H9 (cell line): ENCODE results near the gene BMPER. TPM values are rescaled to one million over a fixed set of nuclear protein-coding genes. Genes with fewer than 3 reads are reported as not detected.

ENCODE experiments used
- DNase-seq: peaks from one replicate; pipeline ENCODE4 v3.0.0-alpha.2; 2017
- H2AFZ ChIP-seq: one replicate; pipeline ENCODE4 v1.6.1; 2013; ENCODE audit warnings: mild to moderate bottlenecking, low read length, control low read depth, moderate library complexity
- H2AK5ac ChIP-seq: 2 replicates; pipeline ENCODE4 v1.6.1; 2013; ENCODE audit warnings: low read length, control low read depth, mixed read lengths; ENCODE audit not compliant: insufficient read length
- H2BK120ac ChIP-seq: one replicate; pipeline ENCODE4 v1.6.1; 2013; ENCODE audit warnings: low read depth, mild to moderate bottlenecking, low read length, control low read depth, inconsistent platforms; ENCODE audit not compliant: poor library complexity, severe bottlenecking
- H2BK12ac ChIP-seq: 2 replicates; pipeline ENCODE4 v1.6.1; 2013; ENCODE audit warnings: low read length, control low read depth, mixed read lengths, low read depth; ENCODE audit not compliant: insufficient read length
- H2BK15ac ChIP-seq: 2 replicates; pipeline ENCODE4 v1.6.1; 2013; ENCODE audit warnings: low read depth, low read length, control low read depth
- H2BK20ac ChIP-seq: one replicate; pipeline ENCODE4 v1.6.1; 2013; ENCODE audit warnings: low read depth, mild to moderate bottlenecking, low read length, control low read depth, inconsistent platforms; ENCODE audit not compliant: poor library complexity, severe bottlenecking
- H2BK5ac ChIP-seq: 2 replicates; pipeline ENCODE4 v1.6.1; 2013; ENCODE audit warnings: low read length, control low read depth, mixed read lengths; ENCODE audit not compliant: insufficient read length
- H3K14ac ChIP-seq: 2 replicates; pipeline ENCODE4 v1.6.1; 2013; ENCODE audit warnings: low read length, control low read depth; ENCODE audit not compliant: insufficient read depth
- H3K18ac ChIP-seq: 2 replicates; pipeline ENCODE4 v1.6.1; 2013; ENCODE audit warnings: low read depth, mild to moderate bottlenecking, mixed read lengths, low read length, control low read depth; ENCODE audit not compliant: insufficient read length
- H3K23ac ChIP-seq: 2 replicates; pipeline ENCODE4 v1.6.1; 2013; ENCODE audit warnings: low read length, control low read depth, mixed read lengths, low read depth; ENCODE audit not compliant: insufficient read length
- H3K23me2 ChIP-seq: 2 replicates; pipeline ENCODE4 v1.6.1; 2013; ENCODE audit warnings: low read depth, mild to moderate bottlenecking, mixed read lengths, low read length, control low read depth; ENCODE audit not compliant: insufficient read length, poor library complexity, severe bottlenecking
- H3K27ac ChIP-seq: 2 replicates; pipeline ENCODE4 v1.5.1; 2013; ENCODE audit warnings: low read length, control low read depth, mixed read lengths, low read depth; ENCODE audit not compliant: insufficient read length
- H3K27me3 ChIP-seq: 2 replicates; pipeline ENCODE4 v1.6.1; 2013; ENCODE audit warnings: low read length, control low read depth, inconsistent platforms; ENCODE audit not compliant: insufficient read depth
- H3K4ac ChIP-seq: 2 replicates; pipeline ENCODE4 v1.6.1; 2013; ENCODE audit warnings: low read depth, mild to moderate bottlenecking, control low read depth, inconsistent platforms, low read length, moderate library complexity
- H3K4me1 ChIP-seq: 2 replicates; pipeline ENCODE4 v1.6.1; 2013; ENCODE audit warnings: low read length, control low read depth, inconsistent platforms; ENCODE audit not compliant: insufficient read depth
- H3K4me2 ChIP-seq: 2 replicates; pipeline ENCODE4 v1.6.1; 2013; ENCODE audit warnings: low read length, control low read depth, mixed read lengths; ENCODE audit not compliant: insufficient read length, insufficient read depth
- H3K56ac ChIP-seq: 2 replicates; pipeline ENCODE4 v1.6.1; 2013; ENCODE audit warnings: low read depth, mild to moderate bottlenecking, mixed read lengths, low read length, control low read depth; ENCODE audit not compliant: insufficient read length
- H3K79me1 ChIP-seq: 2 replicates; pipeline ENCODE4 v1.6.1; 2013; ENCODE audit warnings: low read depth, mild to moderate bottlenecking, moderate library complexity, low read length, control low read depth, inconsistent platforms; ENCODE audit not compliant: insufficient read depth, poor library complexity, severe bottlenecking
- H3K79me2 ChIP-seq: 2 replicates; pipeline ENCODE4 v1.6.1; 2013; ENCODE audit warnings: low read length, control low read depth, inconsistent platforms; ENCODE audit not compliant: insufficient read depth
- H3K9ac ChIP-seq: 2 replicates; pipeline ENCODE4 v1.6.1; 2013; ENCODE audit warnings: low read length, control low read depth, mixed read lengths; ENCODE audit not compliant: insufficient read length; ENCODE audit errors: extremely low read depth
- H3K9me3 ChIP-seq: one replicate; pipeline ENCODE4 v1.6.1; 2013; ENCODE audit warnings: low read depth, low read length, inconsistent platforms; ENCODE audit not compliant: control insufficient read depth
- H3T11ph ChIP-seq: one replicate; pipeline ENCODE4 v1.6.1; 2013; ENCODE audit warnings: mild to moderate bottlenecking, low read length, control low read depth, inconsistent platforms
- H4K20me1 ChIP-seq: one replicate; pipeline ENCODE4 v1.6.1; 2013; ENCODE audit not compliant: control insufficient read depth, insufficient read length, insufficient read depth
- H4K5ac ChIP-seq: 2 replicates; pipeline ENCODE4 v1.6.1; 2013; ENCODE audit warnings: low read depth, mild to moderate bottlenecking, mixed read lengths, low read length, control low read depth; ENCODE audit not compliant: insufficient read length
- H4K8ac ChIP-seq: replicated peaks from 2 replicates; pipeline ENCODE4 v1.6.1; 2013; ENCODE audit warnings: low read length, control low read depth, mixed read lengths, low read depth; ENCODE audit not compliant: insufficient read length
- H4K91ac ChIP-seq: 2 replicates; pipeline ENCODE4 v1.6.1; 2013; ENCODE audit warnings: low read depth, mild to moderate bottlenecking, moderate library complexity, mixed read lengths, low read length, control low read depth; ENCODE audit not compliant: insufficient read length
- H3K27ac Mint-ChIP-seq, 3 experiments: 2 replicates in 2 of 3; 3 replicates in 1 of 3; pipeline ENCODE4 v1.8.0; 2020 to 2021; ENCODE audit warnings: mixed read lengths in 3 of 3, mild to moderate bottlenecking in 1 of 3, moderate library complexity in 1 of 3
- H3K27me3 Mint-ChIP-seq: 2 replicates; pipeline ENCODE4 v1.8.0; 2021; ENCODE audit warnings: low read depth, mild to moderate bottlenecking, moderate library complexity, mixed read lengths
- H3K36me3 Mint-ChIP-seq, 3 experiments: 2 replicates in 2 of 3; 3 replicates in 1 of 3; pipeline ENCODE4 v1.8.0; 2020 to 2021; ENCODE audit warnings: low read depth in 3 of 3, mixed read lengths in 3 of 3; ENCODE audit not compliant: insufficient read depth in 1 of 3
- H3K4me1 Mint-ChIP-seq, 2 experiments: 2 replicates each; pipeline ENCODE4 v1.8.0; 2020; ENCODE audit warnings: mixed read lengths in 2 of 2
- H3K4me3 Mint-ChIP-seq, 2 experiments: 2 replicates in 1 of 2; 3 replicates in 1 of 2; pipeline ENCODE4 v1.8.0; 2020 to 2021; ENCODE audit warnings: mild to moderate bottlenecking in 2 of 2, mixed read lengths in 2 of 2, moderate library complexity in 1 of 2
- H3K9me3 Mint-ChIP-seq, 2 experiments: 2 replicates in 1 of 2; 3 replicates in 1 of 2; pipeline ENCODE4 v1.8.0; 2020; ENCODE audit warnings: mild to moderate bottlenecking in 2 of 2, mixed read lengths in 2 of 2, moderate library complexity in 1 of 2
- WGBS: extraction: QIAGEN DNeasy Blood & Tissue Kit; methylation state at CpG from one replicate; pipeline ENCODE4 v1.1.7; 2013; ENCODE audit warnings: missing lambda C conversion rate, low lambda C conversion rate, mixed read lengths; ENCODE audit not compliant: insufficient read length; ENCODE audit errors: extremely low coverage; 5-methylcytosine and 5-hydroxymethylcytosine counted together
- total RNA-seq: library from RNA; stranded (reverse); gene quantifications from 2 replicates; pipeline ENCODE4 v1.2.1, GENCODE V29; 2021
- TF ChIP-seq, protein P1 (sequence below): fragments of 200-600 bp; sonication (generic); conservative IDR thresholded peaks from 3 replicates; pipeline ENCODE4 v1.8.0; 2021; ENCODE audit warnings: antibody characterized with exemption, mild to moderate bottlenecking

Gene BMPER
- total RNA-seq, 1 experiment from 2014 or later, result 0.20 TPM

DNA sequence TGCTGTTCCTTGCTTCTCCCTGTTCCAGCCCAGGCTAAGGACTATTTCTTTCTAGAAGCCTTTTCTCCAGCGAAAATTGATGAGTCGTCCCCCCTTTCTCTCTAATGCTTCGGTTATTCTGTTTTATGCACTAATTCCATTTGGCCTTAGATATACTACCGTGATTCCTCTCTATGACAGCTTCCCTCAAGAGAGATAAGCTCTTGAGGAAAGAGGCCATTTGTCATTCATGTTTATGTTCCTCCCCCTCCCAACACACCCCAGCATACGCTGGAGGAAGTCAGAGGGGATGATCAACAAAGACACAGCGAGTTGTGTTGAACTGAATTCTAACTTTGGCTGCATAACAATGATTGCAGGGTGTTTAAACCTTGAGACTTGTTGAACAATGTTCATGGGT lies 198.8 kb downstream of the BMPER start:
- WGBS, result no CpG with 5 or more reads among the region's 6 CpGs
- H3K18ac ChIP-seq, result no peak overlapping the region
- no peaks in the 10 kb centered on the region for H3K23me2 ChIP-seq
- peaks cover 0 to 1% (median 0%) of the 10 kb centered on the region in 3 experiments; a peak in 1 of 7 replicates for H3K36me3 Mint-ChIP-seq
- H3K9ac ChIP-seq, result no peak overlapping the region
- H4K91ac ChIP-seq, result no peak overlapping the region
- no peaks in the 10 kb centered on the region for H3K79me2 ChIP-seq
- no peak overlapping the region for H2AFZ ChIP-seq
- H3K9me3 ChIP-seq, result no peaks in the 10 kb centered on the region
- no peak overlapping the region; a peak in 1 of 7 replicates for H3K27ac Mint-ChIP-seq
- no peak overlapping the region for H4K5ac ChIP-seq
- H2BK20ac ChIP-seq, result no peak overlapping the region
- no peak overlapping the region for H3K23ac ChIP-seq
- H3K4me1 ChIP-seq, result peaks cover 3% of the 10 kb centered on the region; the same call in 1 of the 2 replicates
- H3K4me3 Mint-ChIP-seq, result no peak overlapping the region
- no peak overlapping the region for H4K8ac ChIP-seq
- no peak overlapping the region for H2BK120ac ChIP-seq
- no peak overlapping the region for H3K56ac ChIP-seq
- no peak overlapping the region for H3K27ac ChIP-seq
- H2BK15ac ChIP-seq, result no peak overlapping the region
- TF ChIP-seq, protein P1, sequence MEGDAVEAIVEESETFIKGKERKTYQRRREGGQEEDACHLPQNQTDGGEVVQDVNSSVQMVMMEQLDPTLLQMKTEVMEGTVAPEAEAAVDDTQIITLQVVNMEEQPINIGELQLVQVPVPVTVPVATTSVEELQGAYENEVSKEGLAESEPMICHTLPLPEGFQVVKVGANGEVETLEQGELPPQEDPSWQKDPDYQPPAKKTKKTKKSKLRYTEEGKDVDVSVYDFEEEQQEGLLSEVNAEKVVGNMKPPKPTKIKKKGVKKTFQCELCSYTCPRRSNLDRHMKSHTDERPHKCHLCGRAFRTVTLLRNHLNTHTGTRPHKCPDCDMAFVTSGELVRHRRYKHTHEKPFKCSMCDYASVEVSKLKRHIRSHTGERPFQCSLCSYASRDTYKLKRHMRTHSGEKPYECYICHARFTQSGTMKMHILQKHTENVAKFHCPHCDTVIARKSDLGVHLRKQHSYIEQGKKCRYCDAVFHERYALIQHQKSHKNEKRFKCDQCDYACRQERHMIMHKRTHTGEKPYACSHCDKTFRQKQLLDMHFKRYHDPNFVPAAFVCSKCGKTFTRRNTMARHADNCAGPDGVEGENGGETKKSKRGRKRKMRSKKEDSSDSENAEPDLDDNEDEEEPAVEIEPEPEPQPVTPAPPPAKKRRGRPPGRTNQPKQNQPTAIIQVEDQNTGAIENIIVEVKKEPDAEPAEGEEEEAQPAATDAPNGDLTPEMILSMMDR, result no peak
- no peak overlapping the region for H3K4ac ChIP-seq
- H3K14ac ChIP-seq, result no peak overlapping the region
- H4K20me1 ChIP-seq, result no peaks in the 10 kb centered on the region
- H2AK5ac ChIP-seq, result no peak overlapping the region
- no peaks in the 10 kb centered on the region; a peak in 2 of 5 replicates for H3K9me3 Mint-ChIP-seq
- H3K27me3 ChIP-seq, result no peaks in the 10 kb centered on the region
- no peaks in the 10 kb centered on the region for H3K79me1 ChIP-seq
- no peak overlapping the region for H2BK5ac ChIP-seq
- no peak overlapping the region for H3T11ph ChIP-seq
- no peak overlapping the region for H2BK12ac ChIP-seq
- no peak for DNase-seq
- no peak overlapping the region for H3K4me2 ChIP-seq
- H3K27me3 Mint-ChIP-seq, result no peaks in the 10 kb centered on the region
- peaks cover 19 to 22% of the 10 kb centered on the region in 2 experiments for H3K4me1 Mint-ChIP-seq
